GM21723 (cell line): ENCODE results near the gene TOM1L1.

Experiments
- ATAC-seq: cut with Tn5 transposase; IDR thresholded peaks from one replicate; pipeline ENCODE4 v1.9.1; 2021; ENCODE audit warnings: mild to moderate bottlenecking, moderate library complexity; ENCODE audit not compliant: unreplicated experiment

Gene TOM1L1

DNA sequence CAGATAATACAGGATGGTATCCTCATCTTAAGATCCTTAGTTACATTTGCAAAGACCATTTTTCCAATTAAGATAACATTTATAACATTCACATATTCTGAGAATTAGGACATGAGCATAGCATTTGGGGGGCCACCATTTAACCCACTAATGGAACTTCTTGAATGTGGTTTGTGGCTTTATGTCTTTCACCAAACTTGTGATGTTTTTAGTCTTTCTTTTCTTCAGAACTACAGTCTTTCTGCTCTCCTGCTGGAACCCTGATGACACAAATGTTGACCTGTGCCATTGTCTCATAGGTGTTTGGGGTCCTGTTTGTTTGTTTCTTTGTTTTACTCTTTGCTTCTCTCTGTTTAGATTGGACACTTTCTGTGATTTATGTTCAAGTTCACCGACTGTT, 44.6 kb downstream of the TOM1L1 start:
- ATAC-seq, result no peak

DNA sequence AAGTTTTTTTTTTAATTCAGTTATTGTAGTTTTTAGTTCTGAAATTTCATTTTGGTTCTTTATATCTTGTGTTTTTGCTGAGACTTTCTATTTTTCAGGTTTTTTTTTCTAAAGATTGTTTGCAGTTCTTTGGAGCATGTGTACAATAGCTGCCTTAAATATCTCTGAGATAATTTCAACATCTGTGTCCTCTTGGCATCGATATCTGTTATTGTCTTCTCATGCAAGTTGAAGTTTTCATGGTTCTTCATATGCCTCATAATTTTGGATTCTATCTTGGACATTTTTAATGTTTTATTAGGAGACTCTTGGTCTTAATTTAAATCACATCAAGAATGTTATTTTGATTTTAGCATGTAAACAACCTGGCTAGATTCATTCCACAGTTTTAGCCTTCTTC, 45.0 kb downstream of the TOM1L1 start:
- no peak for ATAC-seq

GRCh38 chr17:54947396-54947795, 46.7 kb downstream of the TOM1L1 start:
- no peak for ATAC-seq

GRCh38 chr17:54948380-54948779, 47.7 kb downstream of the TOM1L1 start:
- ATAC-seq, result no peak

- no peak for ATAC-seq
These were observed 49.5 kb downstream of the TOM1L1 start for GRCh38 chr17:54950116-54950515.

GRCh38 chr17:54951286-54951685, 50.6 kb downstream of the TOM1L1 start:
- ATAC-seq, result no peak

DNA sequence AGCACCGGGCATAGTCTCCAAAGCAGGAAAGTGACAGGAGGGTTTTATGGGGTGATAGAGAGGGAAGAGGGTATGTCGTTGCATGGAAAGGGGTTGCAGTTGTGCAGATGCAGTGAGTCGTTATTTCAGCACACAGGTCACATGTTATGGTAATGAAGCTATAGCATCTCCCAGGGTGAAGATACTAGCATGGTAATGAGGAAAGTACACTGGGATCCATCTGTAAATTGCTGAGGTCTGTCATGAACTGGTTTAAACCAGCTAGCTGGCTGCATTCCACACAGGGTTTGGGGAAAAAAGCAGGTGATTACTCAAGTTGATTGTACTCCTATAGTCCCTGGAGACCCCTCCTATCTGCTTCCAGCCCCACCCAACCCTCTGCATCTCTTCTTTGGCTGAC, 56.1 kb downstream of the TOM1L1 start:
- ATAC-seq, result no peak

- ATAC-seq, result peak; percentile 19
These were observed 67.1 kb downstream of the TOM1L1 start for GRCh38 chr17:54967621-54968261.

GRCh38 chr17:54968262-54968987, 67.8 kb downstream of the TOM1L1 start, which contains the start of the genes COX11 and STXBP4:
Gene COX11, minus strand, starts transcription at chr17:54968654. Its CDS starts 8 bp downstream, at chr17:54968646.
Gene STXBP4, plus strand, starts transcription at chr17:54968765. Its CDS starts 17,455 bp downstream, at chr17:54986220.
- peak; percentile 93 for ATAC-seq

DNA sequence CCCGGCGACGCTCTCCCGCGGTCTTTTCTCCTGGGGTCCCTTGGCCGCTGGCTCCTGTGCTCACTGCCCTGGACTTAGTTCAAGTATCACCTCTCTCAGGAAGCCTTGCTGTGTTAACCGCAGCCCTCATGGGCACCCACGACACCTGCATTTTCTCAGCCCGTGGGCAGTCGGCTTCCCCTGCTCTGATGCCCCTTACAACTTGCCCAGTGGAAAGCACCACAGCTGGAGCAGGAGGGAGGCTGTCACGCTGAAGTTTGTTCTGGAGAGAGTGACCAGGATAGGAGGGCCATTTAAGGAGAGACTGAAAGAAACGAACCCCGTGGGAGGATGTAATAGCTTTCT, 68.3 kb downstream of the TOM1L1 start:
- peak; percentile 36 for ATAC-seq

GRCh38 chr17:54969658-54970572, 69.3 kb downstream of the TOM1L1 start:
- no peak for ATAC-seq

DNA sequence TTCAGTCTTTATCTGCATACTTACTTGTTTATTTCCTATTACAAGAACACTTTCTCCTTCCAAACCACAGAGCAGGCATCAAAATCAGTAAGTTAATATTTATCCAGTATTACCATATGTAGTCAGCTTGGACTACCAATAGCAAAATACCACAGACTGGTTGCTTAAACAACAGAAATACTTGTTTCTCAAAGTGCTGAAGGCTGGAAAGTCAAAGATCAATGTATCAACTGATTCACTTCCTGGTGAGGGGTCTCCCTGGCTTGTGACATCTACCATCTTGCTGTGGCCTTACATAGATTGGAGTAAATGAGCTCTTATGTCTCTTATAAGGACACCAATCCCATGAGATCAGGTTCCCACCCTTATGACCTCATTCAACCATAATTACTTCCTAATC, 70.5 kb downstream of the TOM1L1 start:
- ATAC-seq, result no peak

DNA sequence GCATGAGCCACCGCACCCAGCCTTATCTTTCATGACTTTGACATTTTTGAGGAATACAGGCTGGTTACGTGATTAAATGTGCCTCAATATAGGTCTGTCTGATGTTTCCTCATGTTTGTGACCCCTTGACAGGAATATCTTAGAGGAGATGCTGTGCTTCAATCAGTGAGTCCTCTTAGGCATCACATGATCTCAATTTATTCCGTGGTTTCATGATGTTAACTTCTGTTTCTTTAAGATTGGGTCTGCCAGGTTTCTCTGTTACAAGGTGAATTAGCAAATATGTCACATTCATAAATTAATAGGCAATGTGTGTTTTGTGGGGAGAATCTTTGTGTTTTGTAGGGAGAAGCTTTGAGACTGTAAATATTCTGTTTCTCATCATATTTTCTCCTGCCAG, 71.2 kb downstream of the TOM1L1 start:
- no peak for ATAC-seq

- ATAC-seq, result no peak
These were observed 71.9 kb downstream of the TOM1L1 start for GRCh38 chr17:54972406-54973138.

GRCh38 chr17:54974759-54975158, 74.1 kb downstream of the TOM1L1 start:
- no peak for ATAC-seq

DNA sequence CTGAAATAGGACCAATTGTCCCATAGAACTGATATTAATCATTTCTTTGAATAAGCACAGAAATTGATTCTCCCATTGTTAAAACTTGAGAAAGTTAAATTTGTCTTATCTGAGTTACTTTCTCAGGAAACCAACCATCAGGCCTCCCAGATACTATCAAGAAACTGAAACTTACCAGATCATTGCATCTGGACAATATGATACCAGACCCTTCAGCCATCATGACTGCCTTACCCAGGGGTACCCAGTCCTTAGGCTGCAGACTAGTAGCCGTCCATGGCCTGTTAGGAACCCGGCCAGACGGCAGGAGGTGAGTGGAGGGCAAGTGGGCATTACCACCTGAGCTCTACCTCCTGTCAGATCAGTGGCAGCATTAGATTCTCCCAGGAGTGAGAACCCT, 75.7 kb downstream of the TOM1L1 start:
- no peak for ATAC-seq

GRCh38 chr17:54977744-54978143, 77.1 kb downstream of the TOM1L1 start:
- no peak for ATAC-seq

DNA sequence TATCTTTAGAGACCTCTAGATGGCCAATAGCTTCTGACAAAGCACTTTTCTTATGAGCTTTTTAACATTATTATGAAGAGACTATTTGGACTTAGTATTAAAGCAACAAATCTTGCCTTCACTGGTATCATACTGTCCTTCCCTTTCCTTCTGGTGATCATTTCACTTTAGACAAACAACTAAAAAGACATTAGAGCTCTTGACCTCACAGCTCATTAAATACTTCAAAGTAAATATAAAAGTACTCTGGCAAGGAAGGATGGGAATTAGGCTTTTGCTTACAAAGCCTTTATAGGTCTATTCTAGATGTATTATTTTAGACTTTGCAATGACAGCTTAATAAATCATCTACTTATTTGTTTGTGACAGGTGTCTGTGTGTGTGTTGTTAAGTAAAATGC, 79.0 kb downstream of the TOM1L1 start:
- ATAC-seq, result no peak

DNA sequence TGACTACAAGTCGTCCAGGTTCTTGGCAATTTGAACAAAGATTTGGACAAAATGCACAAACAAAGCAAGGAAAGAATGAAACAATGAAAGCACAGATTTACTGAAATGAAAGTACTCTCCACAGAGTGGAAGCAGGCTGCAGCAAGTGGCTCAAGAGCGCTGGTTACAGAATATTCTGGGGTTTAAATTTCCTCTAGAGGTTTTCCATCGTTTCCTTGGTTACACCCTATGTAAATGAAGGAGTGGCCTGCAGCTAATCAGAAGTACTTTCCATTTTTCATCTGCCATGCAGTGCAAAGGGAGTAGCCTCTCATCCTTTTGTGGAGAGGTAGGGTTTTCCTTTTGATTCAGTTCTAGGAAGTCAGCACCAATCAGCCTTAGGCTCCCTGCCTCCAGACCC, 79.7 kb downstream of the TOM1L1 start:
- ATAC-seq, result no peak

DNA sequence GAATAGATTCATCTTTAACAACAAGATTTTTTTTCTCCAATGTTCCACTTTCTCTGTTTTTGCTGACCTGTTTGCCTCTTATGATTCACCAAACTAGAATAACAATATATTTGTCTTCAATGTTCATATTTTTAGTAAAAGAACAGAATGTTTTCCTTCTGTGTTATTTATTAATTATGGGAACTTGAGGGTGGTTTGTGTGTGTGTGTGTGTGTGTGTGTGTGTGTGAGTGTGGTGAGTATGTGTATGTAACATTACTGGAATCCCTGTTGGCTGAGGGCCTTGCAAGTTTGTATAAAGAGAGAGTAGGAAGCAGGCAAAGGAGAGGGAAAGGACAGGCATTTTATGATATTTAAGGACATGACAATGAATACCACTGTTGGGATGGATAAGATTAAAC, 81.7 kb downstream of the TOM1L1 start:
- ATAC-seq, result no peak

DNA sequence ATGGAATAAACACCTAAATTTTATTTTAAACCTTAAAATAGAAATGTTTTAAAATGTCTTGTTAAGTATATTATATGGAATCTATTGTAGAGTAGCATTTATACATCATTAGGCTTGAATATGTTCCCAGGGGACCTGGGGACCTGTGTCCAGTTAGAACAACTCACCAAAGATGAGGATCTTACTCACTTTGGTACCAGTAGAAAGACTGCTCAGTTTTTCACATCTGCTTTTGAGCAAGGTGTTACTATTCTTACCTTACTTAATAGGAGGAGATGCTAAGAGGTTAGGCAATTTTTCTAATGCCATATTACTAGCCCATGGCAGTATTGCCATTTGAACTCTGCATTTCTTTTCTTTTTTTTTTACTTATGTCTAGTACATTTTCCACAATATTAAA, 82.6 kb downstream of the TOM1L1 start:
- ATAC-seq, result no peak
